Endothelial cell of umbilical vein (primary cell): ENCODE data around the gene ADM5. TPM values are rescaled to one million over a fixed set of nuclear protein-coding genes. Genes with fewer than 3 reads are reported as not detected.

ENCODE experiments used
- BruUV-seq: library from RNA; stranded (reverse); fragments of 400-500 nt; replicated peaks from 2 replicates; lab custom pipeline; 2021; lab: Mats Ljungman, UMichigan
- CTCF ChIA-PET: fragments of 300-600, 350-600 bp; sonication (Branson Sonifier 250); formaldehyde crosslinking; loops from one replicate; lab custom pipeline; 2021; ENCODE audit warnings: antibody characterized with exemption, inconsistent platforms; lab: Charles Lee
- POLR2A ChIA-PET: fragments of 300-600, 350-600 bp; sonication (Branson Sonifier 250); formaldehyde crosslinking; loops from one replicate; lab custom pipeline; 2021; ENCODE audit warnings: antibody characterized with exemption, inconsistent platforms; lab: Charles Lee
- DNase-seq: peaks from one replicate; pipeline ENCODE4 v3.0.0-alpha.2; 2011; ENCODE audit warnings: low read depth, low spot score
- FAIRE-seq: peaks from 2 replicates; lab custom pipeline; 2011; peaks lifted over from hg19 to GRCh38; lab: Jason Lieb, UNC
- H2AFZ ChIP-seq: 2 replicates; pipeline ENCODE4 v1.6.0; 2012; ENCODE audit warnings: low read depth, low read length, control low read depth, inconsistent platforms
- H3K27ac ChIP-seq: 2 replicates; pipeline ENCODE4 v1.5.1; 2011; ENCODE audit warnings: low read depth, mild to moderate bottlenecking, control low read depth, low read length, moderate library complexity; ENCODE audit not compliant: insufficient read depth
- H3K27me3 ChIP-seq, 2 experiments: 2 replicates each; pipeline versions ENCODE4 v1.6.0 to v1.6.1; 2011; ENCODE audit warnings: low read length in 2 of 2, mixed read lengths in 1 of 2; ENCODE audit not compliant: control insufficient read depth in 2 of 2, insufficient read depth in 2 of 2
- H3K36me3 ChIP-seq, 2 experiments: 2 replicates in 1 of 2; 3 replicates in 1 of 2; pipeline ENCODE4 v1.5.1; 2011; ENCODE audit warnings: low read length in 2 of 2, mild to moderate bottlenecking in 1 of 2, moderate library complexity in 1 of 2; ENCODE audit not compliant: control insufficient read depth in 2 of 2, insufficient read depth in 2 of 2; ENCODE audit errors: extremely low read depth in 1 of 2
- H3K4me1 ChIP-seq: 3 replicates; pipeline ENCODE4 v1.5.1; 2011; ENCODE audit warnings: mild to moderate bottlenecking, low read length; ENCODE audit not compliant: control insufficient read depth, insufficient read depth; ENCODE audit errors: extremely low read depth
- H3K4me2 ChIP-seq: 2 replicates; pipeline ENCODE4 v1.6.1; 2011; ENCODE audit warnings: low read length, control low read depth, mixed read lengths; ENCODE audit not compliant: insufficient read depth
- H3K4me3 ChIP-seq, 3 experiments: fragments of 200-600 bp in 1 of 3; sonication (generic), shearing (Covaris generic) in 1 of 3; replicated peaks in 1 of 3; 2 replicates each; pipeline ENCODE4 v1.5.1; 2011 to 2016; ENCODE audit warnings: control low read depth in 3 of 3, low read length in 3 of 3, mild to moderate bottlenecking in 2 of 3, inconsistent platforms in 1 of 3, low read depth in 1 of 3, moderate library complexity in 1 of 3; ENCODE audit not compliant: insufficient read depth in 1 of 3
- H3K79me2 ChIP-seq: 2 replicates; pipeline ENCODE4 v1.6.0; 2012; ENCODE audit warnings: low read length, inconsistent platforms; ENCODE audit not compliant: control insufficient read depth, insufficient read depth
- H3K9ac ChIP-seq: replicated peaks from 2 replicates; pipeline ENCODE3; 2011; ENCODE audit warnings: low read length, control low read depth; ENCODE audit not compliant: insufficient read depth; ENCODE audit errors: extremely low read depth
- H3K9me1 ChIP-seq: replicated peaks from 3 replicates; pipeline ENCODE4 v1.6.0; 2011; ENCODE audit warnings: mild to moderate bottlenecking, low read length; ENCODE audit not compliant: control insufficient read depth, insufficient read depth; ENCODE audit errors: extremely low read depth
- H3K9me3 ChIP-seq: replicated peaks from 2 replicates; pipeline ENCODE4 v1.5.1; 2012; ENCODE audit warnings: low read length, inconsistent platforms; ENCODE audit not compliant: control insufficient read depth, insufficient read depth
- H4K20me1 ChIP-seq: replicated peaks from 2 replicates; pipeline ENCODE3; 2011; ENCODE audit warnings: mild to moderate bottlenecking, low read length; ENCODE audit not compliant: control insufficient read depth, insufficient read depth; ENCODE audit errors: extremely low read depth
- EZH2 ChIP-seq: IDR thresholded peaks from 2 replicates; pipeline ENCODE4 v1.6.1; 2012; ENCODE audit warnings: borderline replicate concordance, low read depth, mild to moderate bottlenecking, moderate library complexity, low read length, inconsistent platforms; ENCODE audit not compliant: severe bottlenecking
- FOS ChIP-seq: IDR thresholded peaks from 2 replicates; pipeline ENCODE4 v1.6.1; 2011; ENCODE audit warnings: mild to moderate bottlenecking, low read length, moderate library complexity, borderline replicate concordance; ENCODE audit not compliant: insufficient read depth
- GATA2 ChIP-seq: IDR thresholded peaks from 2 replicates; pipeline ENCODE4 v1.7.0; 2011; ENCODE audit warnings: low read depth, mild to moderate bottlenecking, moderate library complexity, mixed read lengths, low read length; ENCODE audit not compliant: insufficient read length, insufficient read depth
- JUN ChIP-seq: IDR thresholded peaks from 2 replicates; pipeline ENCODE4 v1.6.1; 2011; ENCODE audit warnings: borderline replicate concordance, low read depth; ENCODE audit not compliant: insufficient read length, insufficient read depth
- MYC ChIP-seq: IDR thresholded peaks from one replicate; pipeline ENCODE4 v1.6.1; 2011; ENCODE audit warnings: mild to moderate bottlenecking, low read depth, low read length
- POLR2A ChIP-seq: IDR thresholded peaks from 2 replicates; pipeline ENCODE4 v1.6.1; 2012; ENCODE audit warnings: low read depth, mild to moderate bottlenecking, control low read depth, low read length
- POLR2AphosphoS5 ChIP-seq: IDR thresholded peaks from 2 replicates; pipeline ENCODE4 v1.6.1; 2012; ENCODE audit warnings: low read depth, mild to moderate bottlenecking, control low read depth, low read length, moderate library complexity; ENCODE audit not compliant: insufficient read depth
- dilution Hi-C: fragments of 300-500 bp; cut with MboI; formaldehyde crosslinking; loops from one replicate; pipeline ENCODE4 v1.15.0; 2019; ENCODE audit warnings: low sequenced_read_pairs; ENCODE audit not compliant: extremely low pct_ligation_motif_present
- intact Hi-C: fragments of 100-400 bp; cut with micrococcal nuclease; formaldehyde crosslinking; loops from one replicate; pipeline ENCODE4 v1.10.0; 2022
- polyA plus RNA-seq, 4 experiments: library from polyadenylated mRNA; depleted of rRNA in 3 of 4; stranded (reverse) in 3 of 4; unstranded in 1 of 4; fragments of >200 nt; gene quantifications; 2 replicates each; pipeline versions ENCODE4 v1.2.1 to v1.2.3, GENCODE V29; 2011 to 2012; ENCODE audit warnings: missing spikeins in 1 of 4
- total RNA-seq: library from RNA; stranded (reverse); gene quantifications from 2 replicates; pipeline ENCODE4 v1.2.3, GENCODE V29; 2021
- TF ChIP-seq, protein P1 (sequence below): IDR thresholded peaks from 2 replicates; pipeline ENCODE4 v1.6.1; 2011; ENCODE audit not compliant: insufficient read depth, insufficient read length
- TF ChIP-seq, protein P2 (sequence below), 2 donors: IDR thresholded peaks; 1 replicate in 1 of 2; 2 replicates in 1 of 2; pipeline ENCODE4 v1.5.1; 2011; ENCODE audit warnings: low read length in 2 of 2, mild to moderate bottlenecking in 2 of 2, moderate library complexity in 2 of 2, control low read depth in 1 of 2, inconsistent platforms in 1 of 2, low read depth in 1 of 2; ENCODE audit not compliant: insufficient read depth in 1 of 2; ENCODE audit errors: extremely low read depth in 1 of 2

The ADM5 gene
- total and polyA plus RNA-seq, 2 donors (not counting 3 experiments of a cell fraction or from before 2014, with no cell fraction given) = 3.3 to 4.4 TPM

DNA sequence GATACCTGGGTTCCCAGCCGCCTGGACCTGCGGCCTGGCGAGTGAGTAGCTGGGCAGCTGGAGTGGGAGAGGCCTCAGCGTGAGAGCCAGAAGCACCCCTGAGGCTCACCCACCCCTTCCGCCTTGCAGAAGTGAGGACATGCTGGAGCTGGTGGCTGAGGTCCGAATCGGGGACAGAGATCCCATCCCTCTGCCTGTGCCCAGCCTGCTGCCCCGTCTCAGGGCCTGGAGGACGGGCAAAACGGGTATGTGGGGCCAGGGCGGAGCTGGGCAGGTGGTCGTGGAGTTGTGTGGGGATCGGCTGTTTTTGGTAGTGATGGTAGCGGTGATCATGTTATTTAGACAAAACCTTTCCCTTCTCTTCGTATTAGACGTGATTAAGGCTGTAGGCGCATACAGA, 42.8 kb upstream of the ADM5 start:
- ChIA-PET CTCF (no interaction called here), POLR2A (no interaction called here)
- TF ChIP-seq, protein P1, sequence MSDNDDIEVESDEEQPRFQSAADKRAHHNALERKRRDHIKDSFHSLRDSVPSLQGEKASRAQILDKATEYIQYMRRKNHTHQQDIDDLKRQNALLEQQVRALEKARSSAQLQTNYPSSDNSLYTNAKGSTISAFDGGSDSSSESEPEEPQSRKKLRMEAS = no peak
- TF ChIP-seq, protein P2, sequence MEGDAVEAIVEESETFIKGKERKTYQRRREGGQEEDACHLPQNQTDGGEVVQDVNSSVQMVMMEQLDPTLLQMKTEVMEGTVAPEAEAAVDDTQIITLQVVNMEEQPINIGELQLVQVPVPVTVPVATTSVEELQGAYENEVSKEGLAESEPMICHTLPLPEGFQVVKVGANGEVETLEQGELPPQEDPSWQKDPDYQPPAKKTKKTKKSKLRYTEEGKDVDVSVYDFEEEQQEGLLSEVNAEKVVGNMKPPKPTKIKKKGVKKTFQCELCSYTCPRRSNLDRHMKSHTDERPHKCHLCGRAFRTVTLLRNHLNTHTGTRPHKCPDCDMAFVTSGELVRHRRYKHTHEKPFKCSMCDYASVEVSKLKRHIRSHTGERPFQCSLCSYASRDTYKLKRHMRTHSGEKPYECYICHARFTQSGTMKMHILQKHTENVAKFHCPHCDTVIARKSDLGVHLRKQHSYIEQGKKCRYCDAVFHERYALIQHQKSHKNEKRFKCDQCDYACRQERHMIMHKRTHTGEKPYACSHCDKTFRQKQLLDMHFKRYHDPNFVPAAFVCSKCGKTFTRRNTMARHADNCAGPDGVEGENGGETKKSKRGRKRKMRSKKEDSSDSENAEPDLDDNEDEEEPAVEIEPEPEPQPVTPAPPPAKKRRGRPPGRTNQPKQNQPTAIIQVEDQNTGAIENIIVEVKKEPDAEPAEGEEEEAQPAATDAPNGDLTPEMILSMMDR (IDR thresholded peaks at IDR 0.05; ENCODE audit: extremely low read depth in 1 of 2, insufficient read depth in 1 of 2, low read depth in 1 of 2, low read length in 2 of 2) = no peak
- Histone ChIP-seq H3K4me2 (no peak overlapping the region), H3K9me1 (no peaks in the 10 kb centered on the region), H3K9ac (no peak overlapping the region), H4K20me1 (no peaks in the 10 kb centered on the region), H3K9me3 (no peaks in the 10 kb centered on the region), H3K27me3 (no peaks in the 10 kb centered on the region), H3K4me1 (peaks cover 14% of the 10 kb centered on the region), H3K79me2 (peaks cover 47% of the 10 kb centered on the region), H3K27ac (no peak overlapping the region), H2AFZ (no peak overlapping the region), H3K4me3 (no peak overlapping the region), H3K36me3 (peaks cover 2 to 34% of the 10 kb centered on the region in 2 experiments)
- BruUV-seq = no TSS peak
- dilution Hi-C loops (no loop called here), intact Hi-C loops (no loop called here)
- FAIRE-seq = no peak
- no peak for DNase-seq

DNA sequence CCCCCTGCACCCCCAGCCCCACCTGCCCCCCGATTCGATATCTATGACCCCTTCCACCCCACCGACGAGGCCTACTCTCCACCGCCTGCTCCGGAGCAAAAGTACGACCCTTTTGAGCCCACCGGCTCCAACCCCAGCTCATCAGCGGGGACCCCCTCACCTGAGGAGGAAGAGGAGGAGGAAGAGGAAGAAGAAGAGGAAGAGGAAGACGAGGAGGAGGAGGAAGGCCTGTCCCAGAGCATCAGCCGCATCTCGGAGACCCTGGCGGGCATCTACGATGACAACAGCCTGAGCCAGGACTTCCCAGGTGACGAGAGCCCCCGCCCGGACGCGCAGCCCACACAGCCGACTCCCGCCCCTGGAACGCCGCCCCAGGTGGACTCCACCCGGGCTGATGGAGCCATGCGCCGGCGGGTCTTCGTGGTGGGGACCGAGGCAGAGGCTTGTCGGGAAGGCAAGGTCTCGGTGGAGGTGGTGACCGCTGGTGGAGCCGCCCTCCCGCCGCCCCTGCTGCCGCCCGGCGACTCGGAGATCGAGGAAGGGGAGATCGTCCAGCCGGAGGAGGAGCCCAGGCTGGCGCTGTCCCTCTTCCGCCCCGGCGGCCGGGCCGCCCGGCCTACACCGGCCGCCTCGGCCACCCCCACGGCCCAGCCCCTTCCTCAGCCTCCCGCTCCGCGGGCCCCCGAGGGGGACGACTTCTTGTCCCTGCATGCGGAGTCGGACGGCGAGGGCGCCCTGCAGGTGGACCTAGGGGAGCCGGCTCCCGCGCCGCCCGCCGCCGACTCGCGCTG, 38.2 kb upstream of the ADM5 start:
- CTCF ChIA-PET = no interaction called here

More for the DNA sequence above, 38.2 kb upstream of the ADM5 start:
- TSS peak; percentile 39 for BruUV-seq
- intact Hi-C loops (no loop called here), dilution Hi-C loops (no loop called here)
- POLR2A ChIA-PET = no interaction called here
- Histone ChIP-seq H3K79me2 (peaks cover 9% of the 10 kb centered on the region), H3K4me1 (no peaks in the 10 kb centered on the region), H2AFZ (no peak overlapping the region), H3K36me3 (peaks cover 14 to 55% of the 10 kb centered on the region in 2 experiments), H3K27me3 (no peaks in the 10 kb centered on the region), H3K9ac (no peak overlapping the region), H3K4me2 (no peak overlapping the region), H3K27ac (no peak overlapping the region), H3K4me3 (no peak overlapping the region), H4K20me1 (no peaks in the 10 kb centered on the region), H3K9me3 (no peaks in the 10 kb centered on the region), H3K9me1 (no peaks in the 10 kb centered on the region)
- DNase-seq = no peak
- TF ChIP-seq JUN (no peak), FOS (no peak), POLR2AphosphoS5 (no peak), POLR2A (no peak), GATA2 (no peak), MYC (no peak), EZH2 (no peak)
- TF ChIP-seq, protein P2 (IDR thresholded peaks at IDR 0.05; ENCODE audit: extremely low read depth in 1 of 2, insufficient read depth in 1 of 2, low read depth in 1 of 2, low read length in 2 of 2) = no peak
- TF ChIP-seq, protein P1 = no peak
- no peak for FAIRE-seq
